Heart left ventricle (tissue), 16 donors: ENCODE results near the gene ETV6. TPM values are rescaled to one million over a fixed set of nuclear protein-coding genes. Genes with fewer than 3 reads are reported as not detected.

Experiments
- ATAC-seq, 4 donors: fragments of 200-7000 bp; cut with Tn5 transposase; one replicate each; pipeline ENCODE4 v1.9.1; 2020 to 2022; ENCODE audit warnings: moderate library complexity in 4 of 4, mild to moderate bottlenecking in 3 of 4, moderate number of reproducible peaks in 1 of 4
- DNase-seq, 5 donors: peaks; one replicate each; pipeline ENCODE4 v3.0.0-alpha.2; 2020
- H3K27ac ChIP-seq, 12 donors: fragments of 200-600 bp; sonication (generic) in 4 of 12; one replicate each; pipeline versions ENCODE4 v1.5.0 to v1.8.0; 2016 to 2022; ENCODE audit warnings: mild to moderate bottlenecking in 2 of 12
- H3K27me3 ChIP-seq, 9 donors: fragments of 200-600 bp; sonication (generic) in 2 of 9; one replicate each; pipeline versions ENCODE4 v1.5.1 to v1.8.0; 2016 to 2022; ENCODE audit warnings: mild to moderate bottlenecking in 3 of 9
- H3K36me3 ChIP-seq, 9 donors: fragments of 200-600 bp; sonication (generic) in 2 of 9; one replicate each; pipeline versions ENCODE4 v1.5.0 to v1.8.0; 2018 to 2022; ENCODE audit warnings: mild to moderate bottlenecking in 2 of 9
- H3K4me1 ChIP-seq, 12 donors: fragments of 200-600 bp; sonication (generic) in 4 of 12; one replicate each; pipeline versions ENCODE4 v1.5.0 to v1.8.0; 2016 to 2022; ENCODE audit warnings: mild to moderate bottlenecking in 3 of 12
- H3K4me3 ChIP-seq, 12 donors: fragments of 200-600 bp; sonication (generic) in 4 of 12; one replicate each; pipeline versions ENCODE4 v1.5.0 to v1.8.0; 2017 to 2022; ENCODE audit warnings: mild to moderate bottlenecking in 9 of 12, moderate library complexity in 4 of 12
- H3K9me3 ChIP-seq, 12 donors: fragments of 200-600 bp; sonication (generic) in 4 of 12; one replicate each; pipeline versions ENCODE4 v1.5.0 to v1.8.0; 2016 to 2022; ENCODE audit warnings: mild to moderate bottlenecking in 1 of 12
- CTCF ChIP-seq, 12 donors: fragments of 200-600 bp; sonication (generic) in 4 of 12; IDR thresholded peaks; one replicate each; pipeline versions ENCODE4 v1.5.0 to v1.8.0; 2018 to 2022; ENCODE audit warnings: antibody characterized with exemption in 12 of 12, mild to moderate bottlenecking in 5 of 12
- POLR2A ChIP-seq, 2 donors: fragments of 450-650 bp; IDR thresholded peaks; one replicate each; pipeline ENCODE4 v1.6.1; 2017; ENCODE audit warnings: antibody characterized with exemption in 2 of 2, mild to moderate bottlenecking in 2 of 2, moderate library complexity in 2 of 2
- WGBS, 4 donors: extraction: QIAGEN DNeasy Blood & Tissue Kit in 2 of 4; methylation state at CpG; one replicate each; pipeline versions ENCODE4 v1.1.5 to v1.1.7; 2013 to 2018; 5-methylcytosine and 5-hydroxymethylcytosine counted together
- intact Hi-C, 10 donors: fragments of 100-400 bp; cut with DNase I; formaldehyde crosslinking; loops; one replicate each; pipeline versions ENCODE4 v1.11.1 to v1.14.2; 2022
- polyA plus RNA-seq, 2 donors: library from polyadenylated mRNA; stranded (reverse); fragments of 200-250 nt; gene quantifications; one replicate each; pipeline ENCODE4 v1.2.3, GENCODE V29; 2013
- total RNA-seq, 9 donors: library from RNA; depleted of rRNA in 2 of 9; stranded (reverse); fragments of >200 nt in 2 of 9; fragmentation: NEBNext Ultra II Directional in 3 of 9; extraction: Animal tissue kit (Norgen Biotek cat#: 25700) in 3 of 9; gene quantifications; one replicate each; pipeline versions ENCODE4 v1.1.0 to v1.2.4, GENCODE V29; 2016 to 2023
- donor health status: ischemic (EF 13 %, LVEDD 7.1; RV severe dilation, severe dysfunction).
- donor health status: healthy with polysubstance abuse.
- donor health status: DM: no; HTN: yes; CAD: no.
- donor health status: DM: no; HTN: no; CAD: no.
- donor health status: ischemic (EF 25% LVEDD 6.9; RV normal size, moderate dysfunction).
- donor health status: ischemic (EF 25% LVEDD 5.7; RV mildly dilated, moderate dysfunction).
- donor health status: healthy.
- donor health status: DM: yes; HTN: yes; CAD: no.
- donor health status: ischemic (EF 35%, LVEDD 5.7; RV mildly dilated, moderate dysfunction).
- donor health status: nonischemic (EF 11% LVEDD 7.7; RV severe dilation, severe dysfunction).
- donor health status: DM: yes; HTN: yes; CAD: no.
- donor health status: PGD.
- donor health status: ischemic (EF 29% LVEDD 5.4; RV normal size, mild dysfunction).
- donor health status: nonischemic (EF 23%, LVEDD 6.1; RV moderate dilation, normal function).

Gene ETV6
- total and polyA plus RNA-seq, 11 donors, result 3.9 to 37.3 (median 12.4) TPM

- no peak for TF ChIP-seq POLR2A (IDR thresholded peaks at IDR 0.05)
- TF ChIP-seq CTCF (IDR thresholded peaks at IDR 0.05), result no peak
- Histone ChIP-seq H3K27ac (peak overlapping the region in 11 of 12 donors; percentile 32 to 89 (median 54)), H3K4me3 (no peak overlapping the region), H3K9me3 (no peaks in the 10 kb centered on the region), H3K36me3 (peaks cover 0 to 46% (median 33%) of the 10 kb centered on the region in 9 donors), H3K27me3 (no peaks in the 10 kb centered on the region), H3K4me1 (peaks cover 0 to 57% (median 19%) of the 10 kb centered on the region in 12 donors)
- intact Hi-C loops, result loop anchor here in 4 of 10 donors (5.0 to 10.0 kb wide), 4 partner anchors 139 to 241 kb away; partner anchors contain the start of gene ETV6 (in 2 of the 4)
- ATAC-seq, result peak; percentile 23 to 81 (median 70)
- DNase-seq, result peak in 1 of 5 donors; percentile 35
- WGBS, 4 donors, result 59 to 72% (median 66%) methylated on average over 8 of the region's 8 CpGs
Measured at GRCh38 chr12:11885261-11886038, 236.0 kb downstream of the ETV6 start.

- TF ChIP-seq POLR2A (IDR thresholded peaks at IDR 0.05), result no peak
- TF ChIP-seq CTCF (IDR thresholded peaks at IDR 0.05), result no peak
- 96 to 99% (median 98%) methylated on average over 3 of the region's 3 CpGs for WGBS, 4 donors
- no peaks in the 10 kb centered on the region for H3K9me3 ChIP-seq
- H3K4me3 ChIP-seq, result no peak overlapping the region
- no peaks in the 10 kb centered on the region for H3K27me3 ChIP-seq
- H3K27ac ChIP-seq, result peak overlapping the region in 7 of 12 donors; percentile 4 to 89 (median 66)
- H3K4me1 ChIP-seq, result peaks cover 0 to 56% (median 23%) of the 10 kb centered on the region in 12 donors
- ATAC-seq (no peak), DNase-seq (no peak)
- intact Hi-C loops, result loop anchor here in 4 of 10 donors (5.0 to 10.0 kb wide), 4 partner anchors 138 to 242 kb away; partner anchors contain the start of gene ETV6 (in 2 of the 4)
- H3K36me3 ChIP-seq, result peaks cover 0 to 55% (median 37%) of the 10 kb centered on the region in 9 donors
Measured at GRCh38 chr12:11886339-11886738, 236.9 kb downstream of the ETV6 start.

- no peaks in the 10 kb centered on the region for H3K27me3 ChIP-seq
- DNase-seq (no peak), ATAC-seq (no peak)
- H3K4me3 ChIP-seq, result no peak overlapping the region
- H3K9me3 ChIP-seq, result no peaks in the 10 kb centered on the region
- TF ChIP-seq CTCF (IDR thresholded peaks at IDR 0.05), result no peak
- TF ChIP-seq POLR2A (IDR thresholded peaks at IDR 0.05), result no peak
- peaks cover 4 to 45% (median 27%) of the 10 kb centered on the region in 12 donors for H3K4me1 ChIP-seq
- H3K36me3 ChIP-seq, result peaks cover 0 to 64% (median 42%) of the 10 kb centered on the region in 9 donors
- H3K27ac ChIP-seq, result no peak overlapping the region
- intact Hi-C loops, result loop anchor here in 4 of 10 donors (5.0 to 10.0 kb wide), 4 partner anchors 137 to 243 kb away; partner anchors contain the start of gene ETV6 (in 2 of the 4)
- WGBS, 4 donors, result 89 to 98% (median 94%) methylated on average over 3 of the region's 3 CpGs
Measured at GRCh38 chr12:11888029-11888428, 238.6 kb downstream of the ETV6 start.

- DNase-seq, result no peak
- TF ChIP-seq CTCF (IDR thresholded peaks at IDR 0.05) (no peak), POLR2A (IDR thresholded peaks at IDR 0.05) (no peak)
- no peak for ATAC-seq
- Histone ChIP-seq H3K36me3 (peaks cover 0 to 57% (median 28%) of the 10 kb centered on the region in 9 donors), H3K4me3 (no peak overlapping the region), H3K4me1 (peaks cover 0 to 24% (median 10%) of the 10 kb centered on the region in 12 donors), H3K9me3 (no peaks in the 10 kb centered on the region), H3K27ac (peak overlapping the region in 6 of 12 donors; percentile 2 to 54 (median 40)), H3K27me3 (no peaks in the 10 kb centered on the region)
- 73 to 77% (median 75%) methylated on average over 4 of the region's 4 CpGs for WGBS, 4 donors
- intact Hi-C loops, result loop anchor here in 5 of 10 donors (5.0 to 10.0 kb wide), 5 partner anchors 123 to 309 kb away; partner anchors contain the start of gene ETV6 (in 2 of the 5)
Measured at GRCh38 chr12:11891346-11891745, 241.9 kb downstream of the ETV6 start.
